GM21825 (cell line): ENCODE data around the gene BUD23.
"Not testable (repeated sequence)": the region's sequence is repeated elsewhere in the genome, so short reads cannot be mapped to it uniquely, and the experiment has no call there.

Source experiments
- ATAC-seq: cut with Tn5 transposase; IDR thresholded peaks from one replicate; pipeline ENCODE4 v1.9.1; 2021; ENCODE audit warnings: mild to moderate bottlenecking, moderate library complexity; ENCODE audit not compliant: unreplicated experiment

Gene BUD23, protein sequence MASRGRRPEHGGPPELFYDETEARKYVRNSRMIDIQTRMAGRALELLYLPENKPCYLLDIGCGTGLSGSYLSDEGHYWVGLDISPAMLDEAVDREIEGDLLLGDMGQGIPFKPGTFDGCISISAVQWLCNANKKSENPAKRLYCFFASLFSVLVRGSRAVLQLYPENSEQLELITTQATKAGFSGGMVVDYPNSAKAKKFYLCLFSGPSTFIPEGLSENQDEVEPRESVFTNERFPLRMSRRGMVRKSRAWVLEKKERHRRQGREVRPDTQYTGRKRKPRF

GRCh38 chr7:73683056-73683787 is at the start of gene BUD23, which contains the start of gene DNAJC30:
TSS of gene BUD23 (plus strand) at chr7:73683597. CDS start at chr7:73683626, 29 bp downstream.
TSS of gene DNAJC30 (minus strand) at chr7:73683453. CDS start at chr7:73683423, 30 bp downstream.
- peak; percentile 82 for ATAC-seq

GRCh38 chr7:73633844-73634243 is 49.6 kb upstream of the BUD23 start:
- ATAC-seq, result no peak

GRCh38 chr7:73635428-73636200 is 47.8 kb upstream of the BUD23 start:
- no peak for ATAC-seq

DNA sequence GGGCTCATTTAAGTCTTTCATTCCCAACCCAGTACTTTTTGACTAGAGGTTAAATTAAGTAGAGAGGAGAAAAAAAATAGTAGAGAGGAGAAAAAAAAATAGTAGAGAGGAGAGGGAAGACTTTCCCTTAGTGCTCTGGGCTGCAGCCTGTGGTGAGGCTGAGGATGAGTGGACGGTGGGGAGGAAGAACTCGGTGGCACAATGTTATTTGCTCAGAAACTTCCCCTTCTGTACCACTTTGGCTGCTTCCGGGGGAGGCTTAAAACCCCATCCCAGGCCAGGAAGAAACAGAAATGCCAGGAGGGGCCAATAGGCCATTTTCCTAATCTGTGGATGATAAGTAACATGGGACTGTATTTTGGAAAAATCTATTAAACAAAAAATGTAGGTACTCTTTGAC is 44.5 kb upstream of the BUD23 start:
- ATAC-seq, result no peak

GRCh38 chr7:73642834-73643233 is 40.6 kb upstream of the BUD23 start:
- no peak for ATAC-seq

DNA sequence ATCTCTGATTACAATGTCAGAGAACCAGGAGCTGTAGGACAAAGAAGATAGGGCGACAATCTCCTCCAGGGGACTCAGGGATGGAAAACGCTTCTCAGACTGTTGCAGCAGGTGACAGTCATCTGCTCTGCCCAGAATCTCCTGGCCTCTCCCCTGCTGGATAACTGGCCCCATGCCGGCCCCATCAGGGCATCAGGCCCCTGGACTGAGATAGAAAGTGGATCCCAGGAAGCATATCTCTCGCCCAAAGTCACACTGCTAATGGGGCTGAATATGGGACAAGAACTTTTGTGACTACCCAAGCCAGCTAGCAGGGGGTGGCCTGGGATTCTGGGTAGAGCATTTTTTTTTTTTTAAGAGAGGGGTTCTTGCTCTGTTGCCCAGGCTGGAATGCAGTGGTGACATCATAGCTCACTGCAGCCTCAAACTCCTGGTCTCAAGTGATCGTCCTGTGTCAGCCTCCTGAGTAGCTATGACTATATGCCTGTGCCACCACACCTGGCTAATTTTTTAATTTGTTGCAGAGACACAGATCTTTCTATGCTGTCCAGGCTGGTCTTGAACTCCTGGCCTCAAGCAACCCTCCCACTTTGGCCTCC is 38.6 kb upstream of the BUD23 start:
- no peak for ATAC-seq

DNA sequence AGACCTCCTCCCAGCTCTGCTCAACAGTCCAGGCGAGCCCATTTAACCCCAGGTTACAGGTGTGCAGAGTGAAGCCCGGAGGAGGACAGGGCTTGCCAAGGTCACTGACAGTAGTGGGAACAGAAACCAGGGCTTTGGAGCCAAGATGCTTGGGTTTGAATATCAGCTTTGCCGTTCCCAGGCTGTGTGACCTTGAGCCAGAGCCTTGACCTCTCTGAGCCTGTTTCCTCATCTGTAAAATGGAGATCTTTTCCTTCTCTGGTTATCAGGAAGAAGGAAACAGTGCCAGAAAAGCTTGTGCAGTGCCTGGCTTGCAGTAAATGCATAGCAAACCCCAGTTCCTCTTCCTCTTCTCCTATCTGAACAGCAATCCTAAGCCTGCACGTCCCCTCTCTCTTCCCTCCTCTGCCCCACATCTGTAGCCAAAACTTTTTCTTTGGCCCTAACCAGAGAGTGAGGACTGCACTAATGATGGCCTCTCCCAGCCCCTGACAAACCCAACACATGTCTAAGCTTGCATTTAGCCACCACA is 37.7 kb upstream of the BUD23 start:
- ATAC-seq, result no peak

- no peak for ATAC-seq
Measured at GRCh38 chr7:73646785-73647724, 36.3 kb upstream of the BUD23 start.

DNA sequence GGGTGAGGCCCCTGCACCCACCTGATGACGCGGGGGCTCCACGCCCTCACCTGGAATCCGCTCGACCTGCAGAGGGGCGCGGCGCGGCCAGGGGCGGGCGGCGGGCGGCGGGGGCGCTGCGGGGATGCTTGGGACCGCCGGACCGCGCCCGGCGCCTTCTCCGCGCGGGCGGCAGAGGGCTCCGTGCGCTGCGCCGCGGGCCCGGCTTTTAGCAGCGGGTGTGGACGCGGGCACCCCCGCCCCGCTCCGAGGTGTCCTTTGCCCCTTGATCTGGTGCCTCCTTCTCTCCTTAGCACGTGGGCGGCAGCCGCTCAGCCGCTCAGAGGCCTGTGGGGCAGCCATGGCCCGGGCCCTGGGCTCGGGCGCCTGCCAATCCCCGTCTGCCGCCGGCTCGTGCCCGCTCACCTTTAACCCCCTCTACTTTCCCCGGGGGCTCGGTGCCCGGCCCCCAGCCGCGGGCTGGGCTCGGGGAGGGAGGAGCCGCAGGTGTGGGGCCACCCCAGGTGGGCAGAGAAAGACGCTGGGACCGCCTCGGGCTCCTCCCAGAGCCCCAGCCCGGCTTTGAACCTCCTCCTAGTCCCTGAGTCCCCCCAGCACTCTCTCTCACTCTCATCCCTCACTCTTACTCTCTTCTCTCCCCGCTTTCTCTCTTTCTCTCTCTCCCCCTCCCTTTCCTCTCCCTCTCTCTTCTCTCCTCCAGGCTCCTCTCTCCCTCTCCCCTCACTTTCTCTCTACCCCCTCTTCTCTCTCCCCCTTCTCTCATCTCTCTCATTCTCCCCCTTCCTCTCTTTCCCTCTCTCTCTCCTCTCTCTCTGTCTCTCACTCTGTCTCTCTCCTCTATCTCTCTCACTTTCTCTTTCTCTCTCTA is 35.4 kb upstream of the BUD23 start:
- ATAC-seq, result no peak

DNA sequence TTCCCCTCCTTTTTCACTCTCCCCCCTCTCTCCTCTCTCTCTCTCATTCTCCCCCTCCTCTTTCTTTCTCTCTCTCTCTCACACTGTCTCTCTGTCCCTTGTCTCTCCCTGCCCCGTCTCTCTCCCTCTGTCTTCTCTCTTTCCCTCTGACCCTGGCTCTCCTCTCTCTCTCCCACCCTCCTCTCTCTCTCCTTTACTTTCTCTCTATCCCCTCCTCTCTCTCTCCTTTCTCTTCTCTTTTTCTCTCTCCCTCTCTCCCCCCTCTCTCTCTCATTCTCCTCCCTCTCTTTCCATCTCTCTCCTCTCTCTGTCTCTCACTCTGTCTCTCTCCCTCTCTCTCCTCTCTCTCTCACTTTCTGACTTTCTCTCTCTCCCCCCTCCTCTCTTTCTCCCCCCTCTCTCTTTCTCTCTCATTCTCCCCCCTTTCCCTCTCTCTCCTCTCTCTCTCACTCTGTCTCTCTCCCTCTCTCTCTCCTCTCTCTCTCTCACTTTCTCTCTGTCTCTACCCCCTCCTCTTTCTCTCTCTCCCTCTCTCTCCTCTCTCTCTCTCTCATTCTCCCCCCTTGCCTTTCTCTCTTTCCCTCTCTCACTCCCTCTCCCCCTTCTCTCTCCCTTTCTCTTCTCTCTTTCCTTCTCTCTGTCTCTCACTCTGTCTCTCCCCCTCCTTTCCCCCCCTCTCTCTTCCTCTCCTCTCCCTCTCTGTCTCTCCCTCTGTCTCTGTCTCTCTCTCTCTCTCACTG is 34.6 kb upstream of the BUD23 start:
- no peak for ATAC-seq

DNA sequence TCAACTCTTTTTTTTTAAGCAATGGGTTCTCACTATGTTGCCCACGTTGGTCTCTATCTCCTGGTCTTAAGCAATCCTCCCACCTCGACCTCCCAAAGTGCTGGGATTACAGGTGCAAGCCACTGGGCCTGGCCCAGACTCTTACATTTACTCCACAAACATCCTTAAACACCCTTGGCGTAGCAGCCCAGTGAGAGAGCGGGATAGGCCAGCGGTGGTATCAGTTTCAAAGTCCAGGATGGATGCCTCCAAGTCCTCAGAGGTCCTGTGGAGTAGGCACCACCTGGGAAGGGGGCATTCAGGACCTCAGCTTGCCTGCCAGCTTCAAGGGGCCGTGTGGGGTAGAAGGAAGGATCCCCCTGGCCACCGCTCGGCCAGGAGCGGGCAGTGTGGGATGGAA is 33.8 kb upstream of the BUD23 start:
- no peak for ATAC-seq

GRCh38 chr7:73650524-73650923 is 32.9 kb upstream of the BUD23 start:
- no peak for ATAC-seq

DNA sequence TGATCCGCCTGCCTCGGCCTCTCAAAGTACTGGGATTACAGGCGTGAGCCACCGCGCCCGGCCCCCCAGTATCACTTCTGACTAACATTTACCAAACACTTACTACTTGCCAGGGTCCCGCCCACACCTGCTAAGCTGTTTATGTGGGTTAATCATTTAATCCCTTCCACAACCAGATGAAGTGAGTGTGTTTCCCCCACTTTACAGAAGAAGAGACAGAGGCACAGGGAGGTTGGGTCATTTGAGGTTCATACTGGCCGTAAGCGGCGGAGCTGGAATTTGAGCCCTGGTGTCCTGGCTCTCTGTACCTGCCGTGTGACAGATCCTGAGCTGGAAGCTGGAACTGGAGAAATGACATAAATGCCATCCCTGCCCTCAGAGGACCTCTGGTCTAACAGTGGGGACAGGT is 30.9 kb upstream of the BUD23 start:
- no peak for ATAC-seq

DNA sequence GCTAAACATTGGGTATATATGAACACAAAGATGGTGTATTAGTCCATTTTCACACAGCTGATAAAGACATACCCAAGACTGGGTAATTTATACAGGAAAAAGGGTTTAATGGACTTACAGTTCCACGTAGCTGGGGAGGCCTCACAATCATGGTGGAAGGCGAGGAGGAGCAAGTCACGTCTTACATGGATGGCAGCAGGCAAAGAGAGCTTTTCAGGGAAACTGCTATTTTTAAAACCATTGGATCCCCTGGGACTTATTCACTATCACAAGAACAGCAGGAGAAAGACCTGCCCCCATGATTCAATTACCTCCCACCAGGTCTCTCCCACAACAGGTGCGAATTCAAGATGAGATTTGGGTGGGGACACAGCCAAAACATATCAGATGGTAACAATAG is 28.1 kb upstream of the BUD23 start:
- not testable (repeated sequence) for ATAC-seq

- no peak for ATAC-seq
Measured at GRCh38 chr7:73659983-73660382, 23.4 kb upstream of the BUD23 start.

GRCh38 chr7:73660594-73660993 is 22.8 kb upstream of the BUD23 start:
- not testable (repeated sequence) for ATAC-seq

GRCh38 chr7:73663033-73663432 is 20.4 kb upstream of the BUD23 start:
- no peak for ATAC-seq
